DOHH2 (cell line): ENCODE measurements around the gene TSPY3.
"Not testable (repeated sequence)": the region's sequence is repeated elsewhere in the genome, so short reads cannot be mapped to it uniquely, and the experiment has no call there.

Experiments
- H3F3A ChIP-seq: fragments of 200-600 bp; sonication (generic), shearing (Covaris generic); 2 replicates; pipeline ENCODE4 v1.6.0; 2016; ENCODE audit warnings: antibody characterized with exemption, mild to moderate bottlenecking; ENCODE audit not compliant: control insufficient read depth, insufficient read depth
- H3K27ac ChIP-seq: fragments of 200-600 bp; sonication (generic); 2 replicates; pipeline ENCODE4 v1.5.1; 2014; ENCODE audit warnings: low read depth, mild to moderate bottlenecking, low read length, moderate library complexity
- H3K27me3 ChIP-seq: fragments of 200-600 bp; sonication (generic); 2 replicates; pipeline ENCODE4 v1.6.1; 2014; ENCODE audit warnings: mild to moderate bottlenecking, low read length, mixed read lengths; ENCODE audit not compliant: control insufficient read depth
- H3K36me3 ChIP-seq: fragments of 200-600 bp; sonication (generic); 2 replicates; pipeline ENCODE4 v1.6.1; 2014; ENCODE audit warnings: mild to moderate bottlenecking, low read length, moderate library complexity, mixed read lengths; ENCODE audit not compliant: control insufficient read depth
- H3K4me1 ChIP-seq: fragments of 200-600 bp; sonication (generic); 2 replicates; pipeline ENCODE4 v1.6.1; 2014; ENCODE audit warnings: mild to moderate bottlenecking, low read length, mixed read lengths; ENCODE audit not compliant: control insufficient read depth
- H3K4me2 ChIP-seq: fragments of 200-600 bp; sonication (generic); 2 replicates; pipeline ENCODE4 v1.6.0; 2014; ENCODE audit warnings: mild to moderate bottlenecking, low read length, moderate library complexity
- H3K4me3 ChIP-seq: fragments of 200-600 bp; sonication (generic); 2 replicates; pipeline ENCODE4 v1.5.1; 2014; ENCODE audit warnings: mild to moderate bottlenecking, low read length, mixed read lengths
- H3K79me2 ChIP-seq: fragments of 200-600 bp; sonication (generic); 2 replicates; pipeline ENCODE4 v1.6.1; 2014; ENCODE audit warnings: mild to moderate bottlenecking, low read length, mixed read lengths; ENCODE audit not compliant: control insufficient read depth
- H3K9me2 ChIP-seq: fragments of 200-600 bp; sonication (generic); replicated peaks from 2 replicates; pipeline ENCODE4 v1.6.1; 2014; ENCODE audit warnings: mild to moderate bottlenecking, low read length, mixed read lengths; ENCODE audit not compliant: control insufficient read depth
- H3K9me3 ChIP-seq: fragments of 200-600 bp; sonication (generic); 2 replicates; pipeline ENCODE4 v1.6.1; 2014; ENCODE audit warnings: antibody characterized with exemption, low read length, mixed read lengths; ENCODE audit not compliant: control insufficient read depth, insufficient read depth
- H4K20me1 ChIP-seq: fragments of 200-600 bp; sonication (generic); 2 replicates; pipeline ENCODE4 v1.6.0; 2014; ENCODE audit warnings: low read depth, mild to moderate bottlenecking, antibody characterized with exemption, low read length, moderate library complexity; ENCODE audit not compliant: control insufficient read depth, insufficient read depth

Gene TSPY3

GRCh38 chrY:9398121-9398520 is at the start of gene TSPY3:
Gene TSPY3 (plus strand): TSS chrY:9398421. CDS start chrY:9398467, 46 bp downstream.
- not testable (repeated sequence) for H3K36me3 ChIP-seq, H3K4me2 ChIP-seq, H3K79me2 ChIP-seq, H4K20me1 ChIP-seq, H3F3A ChIP-seq, H3K4me3 ChIP-seq, H3K27me3 ChIP-seq, H3K9me3 ChIP-seq, H3K27ac ChIP-seq, H3K4me1 ChIP-seq, H3K9me2 ChIP-seq

GRCh38 chrY:9357497-9357896 is 40.7 kb upstream of the TSPY3 start, which contains the start of gene TSPY8:
Gene TSPY8 (plus strand): TSS chrY:9357797. CDS start chrY:9357843, 46 bp downstream.
- not testable (repeated sequence) for H3K27ac ChIP-seq, H3F3A ChIP-seq, H3K9me2 ChIP-seq, H4K20me1 ChIP-seq, H3K36me3 ChIP-seq, H3K9me3 ChIP-seq, H3K27me3 ChIP-seq, H3K4me3 ChIP-seq, H3K79me2 ChIP-seq, H3K4me1 ChIP-seq, H3K4me2 ChIP-seq

- H3K79me2 ChIP-seq, H3K4me2 ChIP-seq, H3K9me2 ChIP-seq, H3K4me3 ChIP-seq, H3F3A ChIP-seq, H3K27me3 ChIP-seq, H3K9me3 ChIP-seq, H3K36me3 ChIP-seq, H4K20me1 ChIP-seq, H3K4me1 ChIP-seq, H3K27ac ChIP-seq: not testable (repeated sequence)
Observed at GRCh38 chrY:9396527-9396926, 1.7 kb upstream of the TSPY3 start.
